Stimulated activated effector memory CD8-positive, alpha-beta T cell treated with anti-CD3 and anti-CD28 coated beads, Interleukin-12 subunit alpha, Interleukin-12 subunit beta, amount 100 ng/mL, for 72 hours (primary cell): ENCODE results near the gene PKMYT1.

Source experiments
- ATAC-seq: fragments of 150-1000 bp; cut with Tn5 transposase; 2 replicates; pipeline ENCODE4 v1.10.0; 2021
- DNase-seq, 2 donors: peaks; one replicate each; pipeline ENCODE4 v3.0.0; 2021 to 2022; ENCODE audit warnings: low spot score in 2 of 2
- H3K27ac Mint-ChIP-seq: one replicate; pipeline ENCODE4 v1.8.0; 2022; ENCODE audit warnings: mild to moderate bottlenecking, mixed read lengths
- H3K36me3 Mint-ChIP-seq: one replicate; pipeline ENCODE4 v1.8.0; 2022; ENCODE audit warnings: mild to moderate bottlenecking, mixed read lengths
- H3K4me1 Mint-ChIP-seq: one replicate; pipeline ENCODE4 v1.8.0; 2022; ENCODE audit warnings: mixed read lengths
- H3K4me3 Mint-ChIP-seq: one replicate; pipeline ENCODE4 v1.8.0; 2022; ENCODE audit warnings: mild to moderate bottlenecking, mixed read lengths
- H3K9me3 Mint-ChIP-seq: one replicate; pipeline ENCODE4 v1.8.0; 2022; ENCODE audit warnings: mixed read lengths

Gene PKMYT1

GRCh38 chr16:2988590-2989099 is 8.4 kb upstream of the PKMYT1 start:
- DNase-seq = no peak
- H3K27ac Mint-ChIP-seq = no peak overlapping the region

GRCh38 chr16:2987833-2988232 is 7.6 kb upstream of the PKMYT1 start:
- Mint-ChIP-seq H3K9me3 (no peaks in the 10 kb centered on the region), H3K4me1 (peaks cover 11% of the 10 kb centered on the region), H3K27ac (no peak overlapping the region), H3K36me3 (no peaks in the 10 kb centered on the region), H3K4me3 (no peak overlapping the region)
- DNase-seq (no peak), ATAC-seq (no peak)

More at GRCh38 chr16:2988590-2989099, 8.4 kb upstream of the PKMYT1 start:
- peaks cover 10% of the 10 kb centered on the region for H3K4me1 Mint-ChIP-seq
- ATAC-seq = no peak
- no peak overlapping the region for H3K4me3 Mint-ChIP-seq
- H3K9me3 Mint-ChIP-seq = no peaks in the 10 kb centered on the region
- no peaks in the 10 kb centered on the region for H3K36me3 Mint-ChIP-seq

- H3K27ac Mint-ChIP-seq = no peak overlapping the region
- DNase-seq = no peak
- H3K36me3 Mint-ChIP-seq = no peaks in the 10 kb centered on the region
- no peak overlapping the region for H3K4me3 Mint-ChIP-seq
- peaks cover 11% of the 10 kb centered on the region for H3K4me1 Mint-ChIP-seq
- no peak for ATAC-seq
- H3K9me3 Mint-ChIP-seq = no peaks in the 10 kb centered on the region
Measured at GRCh38 chr16:2987286-2987685, 7.0 kb upstream of the PKMYT1 start.

- peaks cover 3% of the 10 kb centered on the region for H3K36me3 Mint-ChIP-seq
- DNase-seq = no peak
- H3K4me1 Mint-ChIP-seq = peaks cover 14% of the 10 kb centered on the region
- no peaks in the 10 kb centered on the region for H3K9me3 Mint-ChIP-seq
- ATAC-seq = no peak
- H3K4me3 Mint-ChIP-seq = no peak overlapping the region
- no peak overlapping the region for H3K27ac Mint-ChIP-seq
Measured at GRCh38 chr16:2986623-2987188, 6.5 kb upstream of the PKMYT1 start.

- no peak overlapping the region for H3K27ac Mint-ChIP-seq
- DNase-seq (no peak), ATAC-seq (no peak)
- peaks cover 22% of the 10 kb centered on the region for H3K4me1 Mint-ChIP-seq
- H3K36me3 Mint-ChIP-seq = peaks cover 11% of the 10 kb centered on the region
- H3K9me3 Mint-ChIP-seq = no peaks in the 10 kb centered on the region
- no peak overlapping the region for H3K4me3 Mint-ChIP-seq
Measured at GRCh38 chr16:2985893-2986355, 5.7 kb upstream of the PKMYT1 start.

GRCh38 chr16:2985462-2985861 is 5.2 kb upstream of the PKMYT1 start:
- Mint-ChIP-seq H3K4me3 (no peak overlapping the region), H3K9me3 (no peaks in the 10 kb centered on the region), H3K4me1 (peaks cover 25% of the 10 kb centered on the region), H3K27ac (no peak overlapping the region), H3K36me3 (peaks cover 16% of the 10 kb centered on the region)
- no peak for ATAC-seq
- DNase-seq = no peak

- Mint-ChIP-seq H3K4me3 (peak overlapping the region; percentile 39), H3K9me3 (no peaks in the 10 kb centered on the region), H3K4me1 (peaks cover 32% of the 10 kb centered on the region), H3K27ac (no peak overlapping the region), H3K36me3 (peaks cover 24% of the 10 kb centered on the region)
- ATAC-seq = peak; percentile 67
- peak; percentile 58 to 84 for DNase-seq
Measured at GRCh38 chr16:2983706-2984136, 3.5 kb upstream of the PKMYT1 start.

GRCh38 chr16:2982402-2982801 is 2.2 kb upstream of the PKMYT1 start:
- peak overlapping the region; percentile 81 for H3K4me3 Mint-ChIP-seq
- no peaks in the 10 kb centered on the region for H3K9me3 Mint-ChIP-seq
- H3K36me3 Mint-ChIP-seq = peaks cover 35% of the 10 kb centered on the region
- DNase-seq = no peak
- H3K27ac Mint-ChIP-seq = no peak overlapping the region
- H3K4me1 Mint-ChIP-seq = peaks cover 32% of the 10 kb centered on the region
- no peak for ATAC-seq

GRCh38 chr16:2981899-2982250 is 1.6 kb upstream of the PKMYT1 start:
- peak overlapping the region; percentile 90 for H3K27ac Mint-ChIP-seq
- peak overlapping the region; percentile 81 for H3K4me3 Mint-ChIP-seq
- ATAC-seq = no peak
- DNase-seq = no peak
- H3K9me3 Mint-ChIP-seq = no peaks in the 10 kb centered on the region
- H3K4me1 Mint-ChIP-seq = peaks cover 32% of the 10 kb centered on the region
- H3K36me3 Mint-ChIP-seq = peaks cover 39% of the 10 kb centered on the region

GRCh38 chr16:2981177-2981898 is 1.1 kb upstream of the PKMYT1 start:
- Mint-ChIP-seq H3K4me1 (peaks cover 27% of the 10 kb centered on the region), H3K4me3 (peak overlapping the region; percentile 81), H3K9me3 (no peaks in the 10 kb centered on the region), H3K36me3 (peaks cover 44% of the 10 kb centered on the region), H3K27ac (peak overlapping the region; percentile 90)
- ATAC-seq (no peak), DNase-seq (no peak)

- peaks cover 26% of the 10 kb centered on the region for H3K4me1 Mint-ChIP-seq
- peak overlapping the region; percentile 81 for H3K27ac Mint-ChIP-seq
- DNase-seq = peak in 1 of 2 donors; percentile 68
- H3K36me3 Mint-ChIP-seq = peaks cover 59% of the 10 kb centered on the region
- peak; percentile 23 for ATAC-seq
- no peaks in the 10 kb centered on the region for H3K9me3 Mint-ChIP-seq
- H3K4me3 Mint-ChIP-seq = peak overlapping the region; percentile 81
Measured at GRCh38 chr16:2979669-2980226, 498 bp downstream of the PKMYT1 start.

GRCh38 chr16:2977440-2977839 is 2.8 kb downstream of the PKMYT1 start:
- no peak overlapping the region for H3K27ac Mint-ChIP-seq
- no peaks in the 10 kb centered on the region for H3K9me3 Mint-ChIP-seq
- no peak overlapping the region for H3K4me3 Mint-ChIP-seq
- H3K36me3 Mint-ChIP-seq = peaks cover 62% of the 10 kb centered on the region
- ATAC-seq (no peak), DNase-seq (no peak)
- H3K4me1 Mint-ChIP-seq = peaks cover 22% of the 10 kb centered on the region

- no peak overlapping the region for H3K4me3 Mint-ChIP-seq
Measured at GRCh38 chr16:2976673-2977072, 3.6 kb downstream of the PKMYT1 start.

GRCh38 chr16:2976201-2976600 is 4.0 kb downstream of the PKMYT1 start:
- peaks cover 22% of the 10 kb centered on the region for H3K4me1 Mint-ChIP-seq
- no peak overlapping the region for H3K27ac Mint-ChIP-seq
- DNase-seq (no peak), ATAC-seq (no peak)
- H3K4me3 Mint-ChIP-seq = no peak overlapping the region
- no peaks in the 10 kb centered on the region for H3K9me3 Mint-ChIP-seq
- H3K36me3 Mint-ChIP-seq = peaks cover 66% of the 10 kb centered on the region

More at GRCh38 chr16:2976673-2977072, 3.6 kb downstream of the PKMYT1 start:
- H3K27ac Mint-ChIP-seq = no peak overlapping the region
- peaks cover 66% of the 10 kb centered on the region for H3K36me3 Mint-ChIP-seq
- peaks cover 26% of the 10 kb centered on the region for H3K4me1 Mint-ChIP-seq
- DNase-seq = no peak
- no peak for ATAC-seq
- H3K9me3 Mint-ChIP-seq = no peaks in the 10 kb centered on the region

GRCh38 chr16:2975161-2975795 is 5.0 kb downstream of the PKMYT1 start:
- ATAC-seq = no peak
- DNase-seq = no peak
- Mint-ChIP-seq H3K9me3 (no peaks in the 10 kb centered on the region), H3K4me1 (peaks cover 25% of the 10 kb centered on the region), H3K4me3 (no peak overlapping the region), H3K36me3 (peaks cover 66% of the 10 kb centered on the region), H3K27ac (no peak overlapping the region)
